GM18873 (cell line): ENCODE results near the gene PRKG1.

ENCODE experiments used
- ATAC-seq: cut with Tn5 transposase; IDR thresholded peaks from one replicate; pipeline ENCODE4 v1.9.1; 2021; ENCODE audit warnings: mild to moderate bottlenecking, moderate library complexity, moderate number of reproducible peaks; ENCODE audit not compliant: unreplicated experiment, low FRiP score

PRKG1 gene

DNA sequence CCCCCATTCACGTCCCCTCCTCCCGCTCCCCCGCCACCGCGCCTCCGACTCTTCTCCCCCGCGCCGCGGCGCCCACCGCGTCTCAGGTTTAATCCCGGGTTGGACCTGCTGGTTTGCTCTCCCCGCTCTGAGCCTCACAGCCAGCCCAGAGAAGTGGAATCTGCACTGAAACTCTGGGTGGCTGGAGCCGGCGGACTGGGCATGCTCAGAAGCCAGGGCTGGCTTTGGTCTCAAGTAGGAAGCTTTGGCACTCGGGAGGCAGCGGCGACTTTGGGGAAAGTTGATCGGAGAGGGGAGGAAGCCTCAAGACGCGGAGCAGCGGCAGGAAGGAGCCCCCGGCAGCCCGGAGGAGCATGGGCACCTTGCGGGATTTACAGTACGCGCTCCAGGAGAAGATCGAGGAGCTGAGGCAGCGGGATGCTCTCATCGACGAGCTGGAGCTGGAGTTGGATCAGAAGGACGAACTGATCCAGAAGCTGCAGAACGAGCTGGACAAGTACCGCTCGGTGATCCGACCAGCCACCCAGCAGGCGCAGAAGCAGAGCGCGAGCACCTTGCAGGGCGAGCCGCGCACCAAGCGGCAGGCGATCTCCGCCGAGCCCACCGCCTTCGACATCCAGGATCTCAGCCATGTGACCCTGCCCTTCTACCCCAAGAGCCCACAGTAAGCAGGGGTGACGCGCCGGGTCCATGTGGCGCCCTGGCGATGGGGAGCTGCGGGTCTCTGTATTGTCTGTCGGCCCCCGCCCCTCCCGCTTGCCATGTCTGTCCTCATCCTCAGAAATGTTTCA, at the start of gene PRKG1:
TSS of gene PRKG1 (plus strand) at position 250 of the 791 bp plus-strand sequence.
- ATAC-seq = no peak

DNA sequence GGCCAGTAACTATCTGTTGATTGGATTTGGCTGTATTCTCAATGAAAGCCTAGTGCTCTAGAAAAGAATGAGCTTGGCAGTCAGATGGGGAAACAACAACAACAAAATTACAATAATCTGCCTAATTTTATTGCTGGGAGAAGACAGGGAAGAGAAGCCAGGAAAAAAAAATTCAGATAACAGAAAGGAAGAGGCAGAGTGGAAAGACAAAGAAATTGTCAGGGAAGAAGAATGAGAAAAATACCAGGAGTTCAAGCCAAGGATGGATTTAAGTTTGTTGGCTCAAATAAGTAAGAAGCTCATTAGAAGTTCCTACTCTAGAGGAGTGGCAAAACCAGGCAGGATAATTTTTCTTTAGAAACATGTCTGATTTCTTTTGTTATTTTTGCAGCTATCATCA, 45.9 kb upstream of the PRKG1 start:
- no peak for ATAC-seq

DNA sequence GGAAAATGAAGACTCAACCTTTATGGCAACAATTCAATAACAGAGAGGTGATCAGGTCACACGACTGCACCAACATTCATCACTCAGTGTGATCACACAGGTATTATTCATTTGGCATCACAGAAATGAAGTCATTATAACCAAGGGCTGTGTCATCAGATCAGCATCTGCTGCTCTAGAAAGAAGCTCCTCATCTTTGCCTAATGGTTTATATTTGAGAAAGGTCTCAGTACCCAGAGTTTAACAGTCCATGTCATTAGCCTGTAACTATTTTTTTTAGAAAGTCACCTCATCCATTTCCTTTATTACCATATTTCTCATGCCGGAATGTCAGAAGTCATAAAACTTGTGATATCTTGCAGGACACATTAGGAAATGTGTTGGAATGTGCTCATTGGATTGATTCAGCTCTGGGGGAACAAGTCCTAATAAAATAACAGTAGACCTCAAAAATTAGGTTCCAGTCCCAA, 45.1 kb upstream of the PRKG1 start:
- ATAC-seq = no peak

DNA sequence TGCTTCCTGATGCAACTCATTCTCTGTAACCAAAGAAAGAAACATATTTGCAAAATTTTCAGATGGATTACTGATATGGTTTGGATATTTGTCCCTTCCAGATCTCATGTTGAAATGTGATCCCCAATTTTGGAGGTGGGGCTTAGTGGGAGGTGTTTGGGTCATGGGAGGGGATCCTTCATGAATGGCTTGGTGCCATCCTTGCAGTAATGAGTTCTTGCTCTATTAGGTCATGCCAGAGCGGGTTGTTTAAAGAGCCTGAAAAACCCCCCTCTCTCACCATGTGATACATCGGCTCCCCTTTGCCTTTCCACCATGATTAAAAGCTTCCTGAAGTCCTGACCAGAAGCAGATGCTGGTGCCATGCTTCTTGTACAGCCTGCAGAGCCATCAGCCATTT, 43.8 kb upstream of the PRKG1 start:
- no peak for ATAC-seq

DNA sequence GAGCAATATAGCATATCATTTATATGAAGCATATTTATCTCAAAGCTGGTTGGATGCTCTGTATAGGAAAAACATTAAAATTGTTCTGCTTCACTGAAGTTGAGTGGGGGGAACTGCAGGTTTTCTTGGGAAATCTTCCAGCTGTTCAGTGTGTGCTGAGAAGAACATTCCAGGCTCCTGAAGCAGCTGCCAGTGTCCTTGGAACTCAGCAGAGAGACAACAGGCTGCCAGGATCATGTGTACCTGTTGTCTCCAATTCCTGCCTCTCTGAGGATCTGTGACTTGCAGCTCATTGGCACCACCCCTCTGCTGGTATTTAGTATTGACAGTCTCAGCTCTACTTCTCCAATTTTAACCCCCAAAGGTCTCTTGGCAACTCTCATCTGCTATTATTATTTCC, 42.3 kb upstream of the PRKG1 start:
- no peak for ATAC-seq

DNA sequence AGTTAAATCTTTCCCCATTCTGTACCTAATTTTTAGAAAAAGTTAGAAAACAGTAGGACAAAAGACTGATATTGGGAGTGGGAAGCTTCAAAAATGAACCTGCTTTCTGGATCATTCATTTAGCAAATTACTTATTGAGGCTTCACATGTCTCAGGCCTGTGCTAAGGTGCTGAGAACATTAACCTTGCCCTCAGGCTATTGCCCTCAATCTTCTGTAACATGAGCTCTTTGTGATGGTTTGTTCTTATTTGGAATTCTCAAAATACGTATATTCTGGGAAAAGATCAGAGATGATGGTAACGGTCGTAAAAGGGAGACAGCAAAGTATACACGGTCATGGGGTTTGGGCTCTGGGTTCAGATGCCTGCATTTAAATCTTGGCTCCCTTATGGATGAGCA, 39.5 kb upstream of the PRKG1 start:
- no peak for ATAC-seq

DNA sequence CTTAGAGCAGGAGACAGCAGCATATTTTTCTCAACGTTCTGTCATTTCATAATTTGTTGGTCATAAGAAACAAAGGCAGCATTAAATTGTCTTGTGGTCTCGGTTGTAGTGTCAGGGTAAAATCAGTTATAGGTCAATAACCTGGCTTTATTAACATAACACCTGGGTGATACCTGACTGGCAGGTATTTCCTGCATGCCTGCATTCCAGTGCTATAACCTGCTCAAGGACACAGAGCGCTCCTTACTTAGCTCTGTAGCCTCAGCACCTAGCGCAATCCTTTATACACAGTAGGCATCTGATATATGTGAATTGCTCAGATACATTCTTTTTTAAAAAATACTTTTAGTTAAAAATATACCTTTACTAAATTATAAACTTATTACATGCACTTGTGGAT, 38.9 kb upstream of the PRKG1 start:
- ATAC-seq = no peak

DNA sequence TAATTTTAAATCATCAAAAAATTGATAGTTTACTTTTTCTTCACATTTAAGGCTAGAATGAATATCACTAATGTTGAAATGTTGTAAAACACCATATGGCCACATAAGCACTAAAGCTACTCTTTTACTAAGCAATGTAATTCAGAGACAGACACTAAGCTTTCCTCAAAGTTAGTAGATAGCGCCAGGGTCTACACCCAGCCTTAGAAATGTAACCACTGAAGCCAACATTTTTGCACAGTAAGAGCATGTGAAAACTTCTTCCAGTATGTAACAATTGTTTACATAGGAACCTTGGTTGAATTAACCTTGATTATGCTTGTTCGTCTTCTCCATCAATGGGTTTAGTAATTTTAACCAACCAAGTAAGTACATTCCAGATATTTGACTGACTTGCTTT, 28.4 kb upstream of the PRKG1 start:
- ATAC-seq = no peak

DNA sequence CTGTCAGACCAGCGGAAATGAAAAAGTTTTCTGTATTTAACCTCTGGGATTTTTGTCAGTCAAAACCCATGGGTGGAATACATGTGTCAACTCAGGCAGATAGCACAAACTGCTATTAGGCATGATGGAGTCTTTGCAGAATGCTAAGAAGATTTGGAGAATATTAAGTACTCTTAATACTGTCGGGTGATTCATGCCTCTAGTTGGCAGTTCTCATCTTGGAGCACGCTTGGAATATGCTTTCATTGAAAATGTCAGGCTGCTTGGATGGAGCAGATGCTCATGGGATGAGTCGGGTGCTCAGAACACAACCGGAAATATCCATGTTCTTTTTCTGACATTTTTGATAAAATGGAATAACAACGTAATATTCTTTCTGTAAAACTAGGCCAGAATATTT, 27.6 kb upstream of the PRKG1 start:
- ATAC-seq = no peak

DNA sequence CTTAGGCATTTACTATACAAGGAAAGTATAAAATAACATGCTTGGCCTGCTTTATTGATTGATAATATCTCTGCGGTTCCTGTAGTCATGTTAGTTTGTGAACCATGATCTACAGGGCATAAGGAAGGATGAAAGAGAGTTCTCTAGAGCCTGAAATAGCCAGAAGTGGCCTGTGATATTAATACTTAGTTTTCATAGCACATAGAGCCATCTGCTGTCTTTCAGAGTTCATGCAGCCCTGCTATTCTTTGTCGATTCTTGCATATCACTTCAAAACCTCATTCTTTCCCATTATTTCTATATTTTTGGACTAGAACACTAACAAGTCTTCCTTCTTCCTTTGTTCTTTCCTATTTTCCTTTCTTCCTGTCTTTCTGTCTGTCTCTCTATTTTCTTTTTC, 26.4 kb upstream of the PRKG1 start:
- ATAC-seq = no peak

DNA sequence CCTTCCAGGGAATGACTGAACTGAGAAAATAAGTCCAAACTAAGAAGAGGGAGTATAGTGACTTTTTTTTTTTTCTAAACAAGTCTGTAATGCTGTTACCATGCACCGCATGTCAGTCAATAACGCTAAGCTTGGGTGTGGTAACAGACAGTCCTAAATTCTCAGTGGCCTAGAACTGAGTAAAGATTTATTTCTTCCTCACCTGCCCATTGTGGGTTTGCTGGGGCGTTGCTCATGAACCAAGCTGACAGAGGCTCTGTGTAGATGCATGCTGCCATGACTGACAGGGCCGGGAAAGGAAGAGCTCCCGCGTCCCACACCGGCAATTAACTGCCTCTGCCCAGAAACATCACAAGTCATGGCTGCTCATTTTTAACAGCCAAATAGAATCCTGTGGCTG, 25.5 kb upstream of the PRKG1 start:
- no peak for ATAC-seq

DNA sequence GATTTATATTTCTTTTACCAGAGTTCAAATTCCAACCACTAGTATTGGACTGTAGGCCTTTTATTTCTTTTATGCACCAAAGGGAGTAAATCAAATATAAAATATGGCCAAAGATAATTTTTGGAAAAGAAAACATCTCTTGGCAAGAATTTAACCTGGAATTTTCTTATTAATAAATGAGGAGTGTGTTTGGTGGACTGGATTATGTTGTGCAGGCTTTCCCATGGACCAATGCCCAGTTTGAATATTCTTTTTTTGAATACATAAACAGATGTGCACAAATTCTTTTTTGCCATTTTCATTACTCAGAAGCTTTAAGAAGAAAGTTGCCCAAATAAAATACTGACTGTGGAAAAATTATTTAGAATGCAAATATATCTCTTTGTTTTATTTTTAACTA, 22.1 kb upstream of the PRKG1 start:
- ATAC-seq = no peak

DNA sequence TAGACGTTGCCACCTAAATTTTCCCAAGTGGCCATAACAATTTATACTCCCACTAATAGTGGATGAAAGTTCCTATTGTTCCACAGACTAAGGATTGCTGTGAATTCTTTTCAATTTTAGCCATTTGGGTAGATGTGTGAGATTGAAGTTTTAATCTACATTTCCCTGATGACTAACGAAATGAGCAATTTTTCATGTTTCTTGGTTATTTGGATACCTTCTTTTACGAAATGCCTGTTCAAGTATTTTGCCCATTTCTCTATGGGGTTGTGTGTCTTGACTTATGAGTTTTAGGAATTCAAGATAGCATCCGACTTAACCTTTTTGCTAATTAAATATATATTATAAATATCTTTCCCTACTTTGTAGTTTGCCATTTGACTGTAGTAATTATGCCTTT, 16.4 kb upstream of the PRKG1 start:
- ATAC-seq = no peak

DNA sequence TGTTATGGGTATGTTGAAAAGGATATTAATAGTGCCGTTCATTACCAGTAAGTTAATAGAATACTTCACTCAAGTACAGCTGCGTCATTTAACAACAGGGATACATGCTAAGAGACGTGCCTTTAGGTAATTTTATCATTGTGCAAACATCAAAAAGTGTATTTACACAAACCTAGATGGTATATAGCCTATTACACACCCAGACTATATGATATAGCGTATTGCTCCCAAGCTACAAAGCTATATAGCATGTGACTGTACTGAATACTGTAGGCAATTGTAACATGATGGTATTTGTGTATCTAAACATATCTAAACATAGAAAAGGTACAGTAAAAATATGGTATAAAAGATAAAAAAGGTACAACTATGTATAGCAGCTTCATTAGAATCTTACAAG, 11.1 kb upstream of the PRKG1 start:
- no peak for ATAC-seq

DNA sequence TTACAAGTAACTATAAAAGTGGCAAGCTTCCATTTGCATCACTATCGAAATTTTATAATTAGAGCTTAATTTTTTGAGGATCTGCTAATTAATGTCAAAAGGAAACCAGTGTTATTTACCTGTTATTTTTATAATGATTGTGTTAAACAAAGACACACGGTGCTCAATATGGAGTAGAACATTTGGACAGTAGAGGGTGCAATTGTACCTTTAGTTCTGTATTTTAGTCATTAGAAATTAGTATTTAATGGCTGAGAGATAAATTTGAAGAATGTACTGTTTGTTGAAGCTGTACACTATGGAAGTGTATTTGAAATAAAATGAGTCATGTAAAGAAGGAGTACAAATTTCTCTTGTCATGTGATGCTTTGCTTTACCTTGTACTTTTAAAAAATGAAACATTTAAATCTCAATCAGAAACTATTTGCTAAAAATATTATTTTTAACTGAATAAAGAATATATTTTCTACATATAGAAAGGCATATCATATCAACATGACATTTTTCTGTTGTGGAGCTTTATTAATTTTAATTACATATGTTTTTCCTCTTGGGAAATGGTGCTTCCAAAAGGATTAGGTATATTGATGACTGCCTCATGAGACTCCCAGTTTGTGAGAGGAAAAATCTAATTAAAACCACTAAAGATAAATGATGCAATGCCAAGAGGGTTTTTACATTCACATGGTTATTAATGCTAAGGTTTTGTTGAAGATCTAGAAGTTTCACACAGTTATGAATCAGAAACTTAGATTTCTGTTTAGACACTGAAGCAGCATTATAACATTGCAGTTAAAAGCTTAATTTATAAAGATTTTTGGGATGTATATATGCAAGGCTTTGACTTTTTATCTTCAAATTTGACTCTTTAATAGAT, 10.4 kb upstream of the PRKG1 start:
- ATAC-seq = no peak

DNA sequence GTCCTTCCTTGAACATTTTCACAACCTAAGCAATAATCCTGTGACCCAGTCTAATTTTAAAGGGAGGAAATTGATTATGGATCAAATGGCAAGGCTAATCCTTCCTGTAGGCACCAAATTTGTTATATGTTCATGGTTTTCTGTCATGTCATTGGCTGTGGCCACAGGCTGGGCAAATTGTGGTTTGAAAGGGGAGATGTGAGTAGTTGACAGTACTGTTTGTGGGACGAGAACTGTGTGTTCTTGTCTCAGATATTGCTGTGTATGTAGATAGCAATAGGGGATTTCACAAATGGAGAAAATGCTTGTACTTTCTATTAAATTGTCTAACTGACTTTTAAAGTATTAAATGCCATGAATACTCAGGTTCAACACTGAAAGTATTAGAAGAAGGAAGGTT, 8.1 kb upstream of the PRKG1 start:
- ATAC-seq = no peak

DNA sequence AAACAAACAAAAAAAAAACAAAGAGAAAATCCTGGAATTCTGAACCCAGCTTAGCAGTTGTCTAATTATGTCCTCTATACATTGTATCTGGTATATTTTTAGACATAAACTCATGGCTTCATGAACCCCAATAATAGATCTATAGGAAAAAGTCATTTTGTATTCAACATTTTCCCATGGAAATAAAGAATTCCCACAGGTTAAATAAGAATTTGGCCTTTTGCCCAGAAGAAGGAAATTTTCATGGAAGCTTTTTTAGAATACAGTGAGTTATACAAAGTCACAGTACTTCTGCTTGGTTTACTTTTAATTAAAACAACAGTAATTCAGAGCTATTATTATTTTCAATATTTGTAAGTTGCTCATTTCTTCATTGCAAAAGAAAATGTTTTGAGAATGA, 2.1 kb upstream of the PRKG1 start:
- ATAC-seq = no peak

DNA sequence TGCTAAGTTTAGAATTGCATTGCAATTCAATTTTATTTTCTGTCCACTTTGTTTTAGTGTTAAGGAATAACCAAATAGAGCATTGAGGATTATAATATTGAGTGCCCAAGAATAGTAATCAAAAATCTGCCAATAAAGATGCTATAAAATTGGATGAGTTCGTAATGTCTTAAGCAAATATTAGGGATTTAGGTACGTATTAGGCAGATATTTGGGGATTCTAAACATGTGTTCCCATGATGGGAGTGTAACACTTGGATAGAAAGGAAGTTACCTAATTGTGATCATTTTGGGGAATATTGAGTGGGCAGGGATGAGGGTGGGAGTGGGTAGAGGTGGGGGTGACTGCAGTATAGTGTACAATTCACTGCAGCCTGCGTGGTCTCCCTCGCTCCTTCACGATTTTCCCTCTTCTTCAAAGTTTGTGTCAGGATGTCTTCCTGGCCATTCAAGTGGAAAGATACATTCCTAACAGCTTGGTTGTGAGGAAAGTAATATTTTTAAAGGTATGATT, 1.3 kb upstream of the PRKG1 start:
- no peak for ATAC-seq

DNA sequence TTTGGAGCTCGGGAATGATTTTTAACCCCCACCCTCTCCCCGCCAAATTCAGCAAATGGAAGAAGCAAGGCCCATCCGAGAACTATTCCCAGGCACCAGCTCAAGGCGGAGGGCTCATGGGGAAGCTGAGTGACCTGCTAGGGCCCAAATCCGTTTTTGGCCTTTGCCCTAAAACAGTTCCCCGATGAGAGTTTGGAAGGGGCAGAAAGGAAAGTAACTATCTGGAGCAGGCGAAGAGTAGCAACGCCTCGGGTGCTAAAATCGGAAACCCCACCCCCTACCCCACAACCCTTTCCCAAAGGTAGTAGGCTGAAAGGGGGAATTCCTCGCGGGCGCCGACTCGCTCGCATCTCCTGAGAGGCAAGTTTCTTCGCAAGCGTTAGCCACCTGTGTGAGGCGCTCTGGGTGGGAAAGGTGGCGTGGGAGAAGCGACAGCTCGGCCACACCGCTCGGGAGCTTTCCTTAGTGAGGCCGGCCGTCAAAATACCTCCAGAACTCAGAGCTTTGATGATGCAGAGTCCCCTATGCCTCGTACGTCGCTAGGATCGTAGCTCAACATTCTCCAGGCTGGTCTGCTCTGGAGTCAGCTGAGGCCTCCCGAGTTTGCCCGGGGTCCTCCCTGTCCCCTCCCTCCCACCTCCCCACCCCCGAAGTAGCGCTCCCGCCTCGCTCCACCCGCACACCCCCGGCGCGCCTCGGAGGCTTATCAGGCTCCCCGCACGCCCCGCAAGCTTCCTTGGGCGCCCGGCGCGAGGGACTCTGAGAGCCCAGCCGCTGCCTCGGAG, 642 bp upstream of the PRKG1 start:
- ATAC-seq = no peak

DNA sequence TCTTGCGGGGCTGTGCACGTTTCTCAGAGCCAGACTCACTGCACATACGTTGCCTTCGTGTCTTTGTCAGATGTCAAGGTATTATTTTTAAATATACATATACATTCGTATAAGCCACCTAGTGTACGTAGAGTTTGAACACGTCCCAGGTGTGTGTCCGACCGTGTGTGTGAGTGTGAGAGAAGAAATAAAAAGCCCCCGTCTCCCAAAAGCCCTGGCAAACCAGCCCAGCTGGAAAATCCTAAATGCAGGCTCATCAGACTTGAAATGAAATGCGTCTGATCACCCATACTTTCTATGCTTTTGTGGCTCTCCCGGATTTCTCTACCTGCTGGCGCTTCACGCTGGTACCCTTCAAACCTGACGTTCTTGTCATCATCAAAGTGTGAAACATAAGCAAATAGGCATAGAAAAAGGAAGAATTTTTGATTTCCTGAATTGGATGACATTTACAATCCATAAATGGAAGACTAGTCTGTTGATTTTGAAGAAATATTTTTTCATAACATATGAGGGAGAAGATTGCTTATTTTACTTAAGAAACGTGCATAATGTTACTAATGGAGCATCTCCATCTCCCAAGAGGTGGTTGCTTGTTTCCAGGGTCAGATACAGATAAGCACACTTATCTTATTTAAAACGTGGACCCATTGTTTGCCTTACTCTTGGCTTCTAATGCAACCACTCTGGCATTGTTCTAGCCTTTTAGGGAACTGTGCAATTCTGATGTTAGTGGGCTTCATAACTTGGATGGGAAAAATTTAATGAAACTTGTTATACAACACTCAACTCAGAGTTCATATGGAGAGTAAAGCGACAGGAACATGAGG, 971 bp downstream of the PRKG1 start:
- no peak for ATAC-seq
